NCI-H1436 treated with DMSO at 0.1 percent for 48 hours (cell line): ENCODE results near the gene SLC25A33.
"Not testable (repeated sequence)": the region's sequence is repeated elsewhere in the genome, so short reads cannot be mapped to it uniquely, and the experiment has no call there.

ENCODE experiments used
- DNase-seq: peaks from one replicate; lab custom pipeline; 2025; lab: John Stamatoyannopoulos, UW

Gene SLC25A33

GRCh38 chr1:9625030-9625429 is 85.8 kb downstream of the SLC25A33 start:
- not testable (repeated sequence) for DNase-seq

DNA sequence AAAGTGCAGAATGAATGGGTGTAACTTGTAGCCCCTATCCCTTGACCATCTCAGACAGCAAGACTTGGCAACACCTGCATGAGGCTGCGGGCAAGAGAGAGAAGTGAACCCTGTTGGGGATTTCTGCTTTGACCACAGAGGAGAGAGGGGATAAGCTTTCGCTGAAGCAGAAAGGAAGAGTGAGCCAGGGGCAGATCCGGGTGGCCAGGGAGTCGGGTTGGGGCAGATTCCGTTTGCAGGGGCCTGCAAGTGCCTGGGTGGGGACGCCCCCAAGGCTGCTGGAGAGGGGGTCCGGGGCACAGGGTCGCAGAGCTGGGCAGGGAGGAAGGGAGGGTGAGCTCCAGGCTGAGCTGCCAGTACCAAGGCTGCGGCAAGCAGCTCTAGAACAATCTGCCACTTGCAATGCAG is 86.9 kb downstream of the SLC25A33 start:
- DNase-seq, result no peak

GRCh38 chr1:9628541-9629444 is 89.5 kb downstream of the SLC25A33 start:
- no peak for DNase-seq

- no peak for DNase-seq
Observed at GRCh38 chr1:9629445-9630201, 90.4 kb downstream of the SLC25A33 start.

- DNase-seq, result no peak
Observed at GRCh38 chr1:9630331-9631111, 91.3 kb downstream of the SLC25A33 start.

DNA sequence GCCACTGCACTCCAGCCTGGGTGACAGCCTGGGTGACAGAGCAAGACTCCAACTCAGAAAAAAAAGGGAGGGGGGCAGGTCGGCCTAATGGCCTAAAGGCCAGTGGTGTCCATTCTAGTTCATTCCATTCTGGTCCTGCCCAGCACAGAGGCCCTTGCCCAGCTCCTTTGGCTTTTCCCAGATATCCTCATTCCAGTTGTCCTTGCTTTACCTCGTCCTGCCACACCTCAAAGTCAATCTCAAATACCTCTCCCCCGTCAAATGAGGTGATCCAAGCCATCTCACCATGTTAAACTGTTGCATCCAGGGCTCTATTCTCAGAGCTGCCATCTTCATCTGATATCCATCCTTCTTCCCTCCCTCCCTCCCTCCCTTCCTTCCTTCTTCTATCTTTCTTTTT is 92.3 kb downstream of the SLC25A33 start:
- no peak for DNase-seq

DNA sequence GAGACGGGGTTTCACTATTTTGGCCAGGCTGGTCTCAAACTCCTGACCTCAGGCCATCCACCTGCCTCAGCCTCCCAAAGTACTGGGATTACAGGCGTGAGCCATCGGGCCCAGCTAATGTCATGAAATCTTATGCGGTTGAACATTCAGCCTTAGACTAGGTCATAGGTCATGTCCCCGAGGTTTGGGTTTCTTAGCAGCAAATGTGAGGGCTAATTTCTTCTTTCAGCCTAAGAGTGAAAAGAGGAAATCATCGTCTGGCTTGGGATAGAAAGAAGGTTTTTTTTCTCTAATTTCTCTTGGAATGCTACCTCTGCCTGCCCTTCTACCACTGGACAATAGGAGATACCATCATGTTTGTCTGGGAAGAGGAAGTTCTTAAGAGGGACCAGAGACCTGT is 94.2 kb downstream of the SLC25A33 start:
- no peak for DNase-seq

DNA sequence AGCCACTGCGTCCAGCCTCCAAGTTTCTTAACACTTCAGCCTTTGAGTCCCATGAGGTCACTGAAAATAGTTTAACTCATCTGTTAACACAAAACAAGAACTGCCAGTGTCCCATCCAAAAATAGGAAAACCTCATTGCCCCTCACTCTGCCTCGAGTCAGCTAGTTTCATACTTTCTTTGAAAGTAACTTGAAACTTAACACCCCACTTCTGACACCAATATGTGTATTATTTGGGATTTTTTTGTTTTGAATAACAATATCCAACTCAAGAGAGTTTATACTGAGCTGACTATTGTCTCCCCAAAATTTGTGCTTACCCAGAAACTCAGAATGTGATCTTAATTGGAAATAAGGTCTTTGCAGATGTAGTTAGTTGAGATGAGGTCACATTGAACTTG is 95.3 kb downstream of the SLC25A33 start:
- DNase-seq, result no peak
